Erythroblast (primary cell): ENCODE results near the gene COP1.

Experiments
- GATA1 ChIP-seq: IDR thresholded peaks from 2 replicates; pipeline ENCODE4 v1.6.1; 2011; ENCODE audit warnings: low read depth, mild to moderate bottlenecking, control low read depth, low read length, moderate library complexity
- POLR2A ChIP-seq: IDR thresholded peaks from 2 replicates; pipeline ENCODE4 v1.6.1; 2011; ENCODE audit warnings: mild to moderate bottlenecking, low read length

DNA sequence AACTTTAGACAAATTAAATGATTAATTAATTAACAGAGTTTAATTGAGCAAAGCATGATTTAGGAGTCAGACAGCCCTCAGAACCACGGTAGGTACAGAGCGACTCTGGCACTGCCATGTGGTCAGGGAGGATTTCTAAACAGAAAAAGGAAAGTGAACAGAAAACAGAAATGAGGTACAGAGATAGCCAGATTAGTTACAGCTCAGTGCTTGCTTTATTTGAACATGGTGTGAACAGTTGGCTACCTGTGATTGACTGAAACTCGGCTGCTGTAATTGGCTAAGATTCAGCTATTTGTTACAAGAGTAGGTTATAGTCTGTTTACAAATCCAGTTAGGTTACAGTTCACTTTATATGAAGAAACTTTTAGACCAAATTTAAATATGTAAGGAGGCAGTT lies 300.7 kb downstream of the COP1 start:
- TF ChIP-seq POLR2A (no peak), GATA1 (no peak)
